Prostate gland (tissue), 2 donors: ENCODE data around the gene CXXC5.

ENCODE experiments used
- CTCF ChIP-seq, 4 experiments: fragments of 200-600 bp in 2 of 4; fragments of 450-650 bp in 2 of 4; sonication (generic) in 2 of 4; IDR thresholded peaks; 1 replicate in 3 of 4; 2 replicates in 1 of 4; pipeline ENCODE4 v1.5.1; 2016 to 2019; ENCODE audit warnings: antibody characterized with exemption in 4 of 4, mild to moderate bottlenecking in 2 of 4, moderate library complexity in 2 of 4
- POLR2A ChIP-seq: fragments of 450-650 bp; IDR thresholded peaks from one replicate; pipeline ENCODE4 v1.6.1; 2016; ENCODE audit warnings: antibody characterized with exemption, mild to moderate bottlenecking
- POLR2AphosphoS5 ChIP-seq: sonication (generic); formaldehyde crosslinking; IDR thresholded peaks from one replicate; pipeline ENCODE4 v1.6.1; 2017; ENCODE audit warnings: antibody characterized with exemption

GRCh38 chr5:139717221-139717620, 69.1 kb downstream of the CXXC5 start:
- TF ChIP-seq POLR2A (no peak), POLR2AphosphoS5 (no peak), CTCF (IDR thresholded peaks at IDR 0.05) (no peak)
